ENCODE results near the gene CCZ1B. TPM values are rescaled to one million over a fixed set of nuclear protein-coding genes. Genes with fewer than 3 reads are reported as not detected.
"Not testable (repeated sequence)": the region's sequence is repeated elsewhere in the genome, so short reads cannot be mapped to it uniquely, and the experiment has no call there.

Gene CCZ1B
- total RNA-seq, 1 experiment from 2014 or later = 81.2 TPM

- H3K9me3 ChIP-seq (ENCODE audit: control insufficient read depth, insufficient read depth, low read depth, low read length); CTCF ChIA-PET; H3K4me3 ChIP-seq (ENCODE audit: low read depth in 2 of 2, low read length in 2 of 2); H3K36me3 ChIP-seq (ENCODE audit: control insufficient read depth, insufficient read depth, low read length); intact Hi-C loops (cut with micrococcal nuclease; ENCODE audit: unreplicated experiment); POLR2A ChIA-PET; ATAC-seq; H3K4me1 ChIP-seq (ENCODE audit: control insufficient read depth, insufficient read depth, low read length); H3K27ac ChIP-seq (ENCODE audit: low read length); BruUV-seq (replicated peaks); DNase-seq (ENCODE audit: low read depth, low spot score); in situ Hi-C loops (cut with HindIII; ENCODE audit: low pct_unique_long_range_greater_than_20kb, low sequenced_read_pairs): not testable (repeated sequence)
- H3K27me3 ChIP-seq (ENCODE audit: control insufficient read depth, insufficient read depth, low read length) = peaks cover 12% of the 10 kb centered on the region
Measured at GRCh38 chr7:6830026-6830425, 4.0 kb upstream of the CCZ1B start.

GRCh38 chr7:6829616-6830015, 3.5 kb upstream of the CCZ1B start:
- H3K27me3 ChIP-seq (ENCODE audit: control insufficient read depth, insufficient read depth, low read length) = peaks cover 12% of the 10 kb centered on the region
- H3K4me1 ChIP-seq (ENCODE audit: control insufficient read depth, insufficient read depth, low read length); H3K36me3 ChIP-seq (ENCODE audit: control insufficient read depth, insufficient read depth, low read length); H3K4me3 ChIP-seq (ENCODE audit: low read depth in 2 of 2, low read length in 2 of 2); H3K27ac ChIP-seq (ENCODE audit: low read length); H3K9me3 ChIP-seq (ENCODE audit: control insufficient read depth, insufficient read depth, low read depth, low read length); POLR2A ChIA-PET; DNase-seq (ENCODE audit: low read depth, low spot score); intact Hi-C loops (cut with micrococcal nuclease; ENCODE audit: unreplicated experiment); BruUV-seq (replicated peaks); ATAC-seq; CTCF ChIA-PET; in situ Hi-C loops (cut with HindIII; ENCODE audit: low pct_unique_long_range_greater_than_20kb, low sequenced_read_pairs): not testable (repeated sequence)

- in situ Hi-C loops (cut with HindIII; ENCODE audit: low pct_unique_long_range_greater_than_20kb, low sequenced_read_pairs); H3K27ac ChIP-seq (ENCODE audit: low read length); CTCF ChIA-PET; H3K4me3 ChIP-seq (ENCODE audit: low read depth in 2 of 2, low read length in 2 of 2); intact Hi-C loops (cut with micrococcal nuclease; ENCODE audit: unreplicated experiment); H3K9me3 ChIP-seq (ENCODE audit: control insufficient read depth, insufficient read depth, low read depth, low read length); DNase-seq (ENCODE audit: low read depth, low spot score); BruUV-seq (replicated peaks); ATAC-seq; H3K36me3 ChIP-seq (ENCODE audit: control insufficient read depth, insufficient read depth, low read length); H3K27me3 ChIP-seq (ENCODE audit: control insufficient read depth, insufficient read depth, low read length); POLR2A ChIA-PET; H3K4me1 ChIP-seq (ENCODE audit: control insufficient read depth, insufficient read depth, low read length): not testable (repeated sequence)
Measured at GRCh38 chr7:6827180-6827579, 1.1 kb upstream of the CCZ1B start.

GRCh38 chr7:6825236-6826125, 594 bp downstream of the CCZ1B start:
- H3K27me3 ChIP-seq (ENCODE audit: control insufficient read depth, insufficient read depth, low read length); CTCF ChIA-PET; POLR2A ChIA-PET; in situ Hi-C loops (cut with HindIII; ENCODE audit: low pct_unique_long_range_greater_than_20kb, low sequenced_read_pairs); DNase-seq (ENCODE audit: low read depth, low spot score); BruUV-seq (replicated peaks); H3K27ac ChIP-seq (ENCODE audit: low read length); H3K36me3 ChIP-seq (ENCODE audit: control insufficient read depth, insufficient read depth, low read length); H3K4me1 ChIP-seq (ENCODE audit: control insufficient read depth, insufficient read depth, low read length); intact Hi-C loops (cut with micrococcal nuclease; ENCODE audit: unreplicated experiment); H3K9me3 ChIP-seq (ENCODE audit: control insufficient read depth, insufficient read depth, low read depth, low read length): not testable (repeated sequence)
- peak overlapping the region; percentile 55 to 58 for H3K4me3 ChIP-seq (ENCODE audit: low read depth in 2 of 2, low read length in 2 of 2)
- peak; percentile 81 for ATAC-seq

- intact Hi-C loops (cut with micrococcal nuclease; ENCODE audit: unreplicated experiment); H3K27ac ChIP-seq (ENCODE audit: low read length); H3K36me3 ChIP-seq (ENCODE audit: control insufficient read depth, insufficient read depth, low read length); BruUV-seq (replicated peaks); H3K4me1 ChIP-seq (ENCODE audit: control insufficient read depth, insufficient read depth, low read length); H3K27me3 ChIP-seq (ENCODE audit: control insufficient read depth, insufficient read depth, low read length); ATAC-seq; H3K9me3 ChIP-seq (ENCODE audit: control insufficient read depth, insufficient read depth, low read depth, low read length); in situ Hi-C loops (cut with HindIII; ENCODE audit: low pct_unique_long_range_greater_than_20kb, low sequenced_read_pairs); H3K4me3 ChIP-seq (ENCODE audit: low read depth in 2 of 2, low read length in 2 of 2); CTCF ChIA-PET; POLR2A ChIA-PET; DNase-seq (ENCODE audit: low read depth, low spot score): not testable (repeated sequence)
Measured at GRCh38 chr7:6821622-6822021, 4.5 kb downstream of the CCZ1B start.

GRCh38 chr7:6815470-6815869, 10.6 kb downstream of the CCZ1B start:
- BruUV-seq (replicated peaks); H3K9me3 ChIP-seq (ENCODE audit: control insufficient read depth, insufficient read depth, low read depth, low read length); ATAC-seq; POLR2A ChIA-PET; H3K27ac ChIP-seq (ENCODE audit: low read length); intact Hi-C loops (cut with micrococcal nuclease; ENCODE audit: unreplicated experiment); H3K4me1 ChIP-seq (ENCODE audit: control insufficient read depth, insufficient read depth, low read length); CTCF ChIA-PET; H3K27me3 ChIP-seq (ENCODE audit: control insufficient read depth, insufficient read depth, low read length); H3K4me3 ChIP-seq (ENCODE audit: low read depth in 2 of 2, low read length in 2 of 2); H3K36me3 ChIP-seq (ENCODE audit: control insufficient read depth, insufficient read depth, low read length); in situ Hi-C loops (cut with HindIII; ENCODE audit: low pct_unique_long_range_greater_than_20kb, low sequenced_read_pairs); DNase-seq (ENCODE audit: low read depth, low spot score): not testable (repeated sequence)

GRCh38 chr7:6813011-6813410, 13.1 kb downstream of the CCZ1B start:
- H3K27ac ChIP-seq (ENCODE audit: low read length); H3K9me3 ChIP-seq (ENCODE audit: control insufficient read depth, insufficient read depth, low read depth, low read length); CTCF ChIA-PET; in situ Hi-C loops (cut with HindIII; ENCODE audit: low pct_unique_long_range_greater_than_20kb, low sequenced_read_pairs); H3K36me3 ChIP-seq (ENCODE audit: control insufficient read depth, insufficient read depth, low read length); BruUV-seq (replicated peaks); intact Hi-C loops (cut with micrococcal nuclease; ENCODE audit: unreplicated experiment); H3K4me1 ChIP-seq (ENCODE audit: control insufficient read depth, insufficient read depth, low read length); ATAC-seq; H3K4me3 ChIP-seq (ENCODE audit: low read depth in 2 of 2, low read length in 2 of 2); H3K27me3 ChIP-seq (ENCODE audit: control insufficient read depth, insufficient read depth, low read length); POLR2A ChIA-PET; DNase-seq (ENCODE audit: low read depth, low spot score): not testable (repeated sequence)

All from Panc1 (cell line).